Measurements from ENCODE around the gene MKX. TPM values are rescaled to one million over a fixed set of nuclear protein-coding genes. Genes with fewer than 3 reads are reported as not detected.

MKX gene
- total and polyA plus RNA-seq, 2 donors (not counting 3 experiments of a cell fraction or from before 2014, with no cell fraction given): not detected

DNA sequence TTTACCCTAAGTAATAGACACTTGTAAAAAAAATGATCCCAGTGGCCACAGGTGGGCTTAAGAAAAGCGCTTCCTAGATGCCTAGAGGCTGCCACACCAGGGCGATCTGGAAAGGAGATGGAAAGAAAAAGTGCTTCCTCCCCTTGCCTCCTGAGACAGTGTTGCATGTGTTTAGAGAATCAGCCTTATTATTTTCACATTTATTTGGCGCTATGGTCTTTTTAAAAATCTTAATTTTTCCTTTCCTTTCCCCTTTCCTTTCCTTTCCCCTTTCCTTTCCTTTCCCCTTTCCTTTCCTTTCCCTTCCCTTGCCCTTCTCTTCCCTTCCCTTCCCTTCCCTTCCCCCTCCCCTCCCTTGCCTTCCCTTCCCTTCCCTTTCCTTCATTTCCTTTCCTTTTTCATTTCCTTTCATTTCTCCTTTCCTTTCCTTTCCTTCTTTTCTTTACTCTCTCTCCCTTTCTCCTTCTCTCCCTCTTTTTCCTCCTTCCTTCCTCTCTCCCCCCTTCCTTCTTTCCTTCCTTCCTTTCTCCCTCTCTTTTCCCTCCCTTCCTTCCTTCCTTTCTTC, 7.1 kb upstream of the MKX start:
- DNase-seq (ENCODE audit: low read depth, low spot score) (no peak), FAIRE-seq (no peak)
- intact Hi-C loops (cut with micrococcal nuclease): no loop called here
- H3K4me3 ChIP-seq (replicated peaks in 1 of 3; ENCODE audit: insufficient read depth in 1 of 3, low read depth in 1 of 3, low read length in 3 of 3): no peak overlapping the region
- H3K9ac ChIP-seq (replicated peaks; ENCODE audit: extremely low read depth, insufficient read depth, low read length): no peak overlapping the region
- H4K20me1 ChIP-seq (replicated peaks; ENCODE audit: control insufficient read depth, extremely low read depth, insufficient read depth, low read length): no peaks in the 10 kb centered on the region
- no peak overlapping the region for H3K4me2 ChIP-seq (ENCODE audit: insufficient read depth, low read length)
- peaks cover 13 to 40% of the 10 kb centered on the region in 2 experiments for H3K27me3 ChIP-seq (ENCODE audit: control insufficient read depth in 2 of 2, insufficient read depth in 2 of 2, low read length in 2 of 2)
- CTCF ChIA-PET: interaction anchor here (1.2 kb wide), 1 partner anchor 10 kb away, joined by 5 read pairs; no protein-coding TSS in a partner anchor
- dilution Hi-C loops (cut with MboI; ENCODE audit: extremely low pct_ligation_motif_present, low sequenced_read_pairs): no loop called here
- no peak overlapping the region for H2AFZ ChIP-seq (ENCODE audit: low read depth, low read length)
- no TSS peak for BruUV-seq (replicated peaks)
- POLR2A ChIA-PET: no interaction called here
- no peaks in the 10 kb centered on the region for H3K4me1 ChIP-seq (ENCODE audit: control insufficient read depth, extremely low read depth, insufficient read depth, low read length)
- H3K27ac ChIP-seq (ENCODE audit: insufficient read depth, low read depth, low read length): no peak overlapping the region
- no peaks in the 10 kb centered on the region for H3K9me1 ChIP-seq (replicated peaks; ENCODE audit: control insufficient read depth, extremely low read depth, insufficient read depth, low read length)
- H3K9me3 ChIP-seq (replicated peaks; ENCODE audit: control insufficient read depth, insufficient read depth, low read length): no peaks in the 10 kb centered on the region
- H3K36me3 ChIP-seq (ENCODE audit: control insufficient read depth in 2 of 2, extremely low read depth in 1 of 2, insufficient read depth in 2 of 2, low read length in 2 of 2): no peaks in the 10 kb centered on the region
- no peaks in the 10 kb centered on the region for H3K79me2 ChIP-seq (ENCODE audit: control insufficient read depth, insufficient read depth, low read length)
- no peak for TF ChIP-seq POLR2A (IDR thresholded peaks at IDR 0.05; ENCODE audit: low read depth, low read length)
- TF ChIP-seq POLR2AphosphoS5 (IDR thresholded peaks at IDR 0.05; ENCODE audit: insufficient read depth, low read depth, low read length): no peak
- TF ChIP-seq, protein P1, sequence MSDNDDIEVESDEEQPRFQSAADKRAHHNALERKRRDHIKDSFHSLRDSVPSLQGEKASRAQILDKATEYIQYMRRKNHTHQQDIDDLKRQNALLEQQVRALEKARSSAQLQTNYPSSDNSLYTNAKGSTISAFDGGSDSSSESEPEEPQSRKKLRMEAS (IDR thresholded peaks at IDR 0.05; ENCODE audit: insufficient read depth, insufficient read length): no peak
- TF ChIP-seq GATA2 (IDR thresholded peaks at IDR 0.05; ENCODE audit: insufficient read depth, insufficient read length, low read depth, low read length): no peak
- TF ChIP-seq MYC (IDR thresholded peaks at IDR 0.05; ENCODE audit: low read depth, low read length): no peak
- no peak for TF ChIP-seq FOS (IDR thresholded peaks at IDR 0.05; ENCODE audit: borderline replicate concordance, insufficient read depth, low read length)

DNA sequence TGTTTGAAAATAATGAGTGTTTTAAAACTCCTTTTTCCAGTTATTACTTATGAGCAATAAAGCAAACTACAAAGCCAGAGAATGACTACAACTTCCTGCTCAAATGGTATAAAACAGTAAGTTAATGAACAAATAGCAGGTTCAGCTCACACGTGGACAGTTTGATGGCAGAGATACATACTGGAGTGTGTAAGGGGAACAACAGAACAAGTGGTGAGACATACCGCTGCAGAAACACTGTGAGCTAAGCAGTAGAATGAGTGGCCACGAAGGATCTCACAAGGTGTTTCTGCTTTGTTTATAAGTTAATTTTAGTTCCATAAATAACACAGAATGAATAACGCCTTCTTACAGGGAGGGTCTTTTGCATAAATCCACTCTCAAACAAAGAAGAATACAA, 3.0 kb upstream of the MKX start:
- Histone ChIP-seq H2AFZ (ENCODE audit: low read depth, low read length) (no peak overlapping the region), H3K4me2 (ENCODE audit: insufficient read depth, low read length) (no peak overlapping the region), H3K9me3 (replicated peaks; ENCODE audit: control insufficient read depth, insufficient read depth, low read length) (no peaks in the 10 kb centered on the region), H3K36me3 (ENCODE audit: control insufficient read depth in 2 of 2, extremely low read depth in 1 of 2, insufficient read depth in 2 of 2, low read length in 2 of 2) (no peaks in the 10 kb centered on the region), H3K27me3 (ENCODE audit: control insufficient read depth in 2 of 2, insufficient read depth in 2 of 2, low read length in 2 of 2) (peaks cover 46 to 72% of the 10 kb centered on the region in 2 experiments), H3K9me1 (replicated peaks; ENCODE audit: control insufficient read depth, extremely low read depth, insufficient read depth, low read length) (no peaks in the 10 kb centered on the region), H3K4me3 (replicated peaks in 1 of 3; ENCODE audit: insufficient read depth in 1 of 3, low read depth in 1 of 3, low read length in 3 of 3) (no peak overlapping the region), H3K27ac (ENCODE audit: insufficient read depth, low read depth, low read length) (no peak overlapping the region), H4K20me1 (replicated peaks; ENCODE audit: control insufficient read depth, extremely low read depth, insufficient read depth, low read length) (no peaks in the 10 kb centered on the region), H3K9ac (replicated peaks; ENCODE audit: extremely low read depth, insufficient read depth, low read length) (no peak overlapping the region), H3K79me2 (ENCODE audit: control insufficient read depth, insufficient read depth, low read length) (no peaks in the 10 kb centered on the region), H3K4me1 (ENCODE audit: control insufficient read depth, extremely low read depth, insufficient read depth, low read length) (peaks cover 15% of the 10 kb centered on the region)
- CTCF ChIA-PET: no interaction called here
- BruUV-seq (replicated peaks): no TSS peak
- dilution Hi-C loops (cut with MboI; ENCODE audit: extremely low pct_ligation_motif_present, low sequenced_read_pairs) (no loop called here), intact Hi-C loops (cut with micrococcal nuclease) (no loop called here)
- DNase-seq (ENCODE audit: low read depth, low spot score) (no peak), FAIRE-seq (no peak)
- TF ChIP-seq GATA2 (IDR thresholded peaks at IDR 0.05; ENCODE audit: insufficient read depth, insufficient read length, low read depth, low read length) (no peak), POLR2AphosphoS5 (IDR thresholded peaks at IDR 0.05; ENCODE audit: insufficient read depth, low read depth, low read length) (no peak), MYC (IDR thresholded peaks at IDR 0.05; ENCODE audit: low read depth, low read length) (no peak), POLR2A (IDR thresholded peaks at IDR 0.05; ENCODE audit: low read depth, low read length) (no peak), FOS (IDR thresholded peaks at IDR 0.05; ENCODE audit: borderline replicate concordance, insufficient read depth, low read length) (no peak), EZH2 (IDR thresholded peaks at IDR 0.05; ENCODE audit: borderline replicate concordance, low read depth, low read length, severe bottlenecking) (no peak), JUN (IDR thresholded peaks at IDR 0.05; ENCODE audit: borderline replicate concordance, insufficient read depth, insufficient read length, low read depth) (no peak)
- TF ChIP-seq, protein P1 (IDR thresholded peaks at IDR 0.05; ENCODE audit: insufficient read depth, insufficient read length): no peak
- TF ChIP-seq, protein P2, sequence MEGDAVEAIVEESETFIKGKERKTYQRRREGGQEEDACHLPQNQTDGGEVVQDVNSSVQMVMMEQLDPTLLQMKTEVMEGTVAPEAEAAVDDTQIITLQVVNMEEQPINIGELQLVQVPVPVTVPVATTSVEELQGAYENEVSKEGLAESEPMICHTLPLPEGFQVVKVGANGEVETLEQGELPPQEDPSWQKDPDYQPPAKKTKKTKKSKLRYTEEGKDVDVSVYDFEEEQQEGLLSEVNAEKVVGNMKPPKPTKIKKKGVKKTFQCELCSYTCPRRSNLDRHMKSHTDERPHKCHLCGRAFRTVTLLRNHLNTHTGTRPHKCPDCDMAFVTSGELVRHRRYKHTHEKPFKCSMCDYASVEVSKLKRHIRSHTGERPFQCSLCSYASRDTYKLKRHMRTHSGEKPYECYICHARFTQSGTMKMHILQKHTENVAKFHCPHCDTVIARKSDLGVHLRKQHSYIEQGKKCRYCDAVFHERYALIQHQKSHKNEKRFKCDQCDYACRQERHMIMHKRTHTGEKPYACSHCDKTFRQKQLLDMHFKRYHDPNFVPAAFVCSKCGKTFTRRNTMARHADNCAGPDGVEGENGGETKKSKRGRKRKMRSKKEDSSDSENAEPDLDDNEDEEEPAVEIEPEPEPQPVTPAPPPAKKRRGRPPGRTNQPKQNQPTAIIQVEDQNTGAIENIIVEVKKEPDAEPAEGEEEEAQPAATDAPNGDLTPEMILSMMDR (IDR thresholded peaks at IDR 0.05; ENCODE audit: extremely low read depth in 1 of 2, insufficient read depth in 1 of 2, low read depth in 1 of 2, low read length in 2 of 2): no peak
- POLR2A ChIA-PET: no interaction called here

Data from endothelial cell of umbilical vein (primary cell).